B cell (primary cell): ENCODE results near the gene AICDA.

Experiments used
- CTCF ChIP-seq: fragments of 200-600 bp; IDR thresholded peaks from one replicate; pipeline ENCODE4 v1.8.0; 2022; ENCODE audit warnings: antibody characterized with exemption, mild to moderate bottlenecking
- EZH2 ChIP-seq: IDR thresholded peaks from 2 replicates; pipeline ENCODE4 v1.6.1; 2012; ENCODE audit warnings: borderline replicate concordance, low read depth, mild to moderate bottlenecking, moderate library complexity, low read length; ENCODE audit not compliant: insufficient read depth, poor library complexity, severe bottlenecking

- TF ChIP-seq CTCF, result no peak
- TF ChIP-seq EZH2, result no peak
Observed at GRCh38 chr12:8658346-8658745, 45.7 kb upstream of the AICDA start.
